Tibial nerve (tissue), 3 donors: ENCODE results near the gene CENPT.

Source experiments
- POLR2A ChIP-seq, 2 donors: fragments of 450-650 bp; IDR thresholded peaks; one replicate each; pipeline ENCODE4 v1.6.1; 2017; ENCODE audit warnings: antibody characterized with exemption in 2 of 2, mild to moderate bottlenecking in 2 of 2, moderate library complexity in 2 of 2
- TF ChIP-seq, protein P1 (sequence below), 5 experiments: fragments of 200-600 bp in 3 of 5; fragments of 450-650 bp in 2 of 5; sonication (generic) in 3 of 5; IDR thresholded peaks; one replicate each; pipeline ENCODE4 v1.5.1; 2016 to 2019; ENCODE audit warnings: antibody characterized with exemption in 5 of 5, mild to moderate bottlenecking in 3 of 5, moderate library complexity in 2 of 5

GRCh38 chr16:67841198-67841815, 6.2 kb downstream of the CENPT start:
- TF ChIP-seq, protein P1, sequence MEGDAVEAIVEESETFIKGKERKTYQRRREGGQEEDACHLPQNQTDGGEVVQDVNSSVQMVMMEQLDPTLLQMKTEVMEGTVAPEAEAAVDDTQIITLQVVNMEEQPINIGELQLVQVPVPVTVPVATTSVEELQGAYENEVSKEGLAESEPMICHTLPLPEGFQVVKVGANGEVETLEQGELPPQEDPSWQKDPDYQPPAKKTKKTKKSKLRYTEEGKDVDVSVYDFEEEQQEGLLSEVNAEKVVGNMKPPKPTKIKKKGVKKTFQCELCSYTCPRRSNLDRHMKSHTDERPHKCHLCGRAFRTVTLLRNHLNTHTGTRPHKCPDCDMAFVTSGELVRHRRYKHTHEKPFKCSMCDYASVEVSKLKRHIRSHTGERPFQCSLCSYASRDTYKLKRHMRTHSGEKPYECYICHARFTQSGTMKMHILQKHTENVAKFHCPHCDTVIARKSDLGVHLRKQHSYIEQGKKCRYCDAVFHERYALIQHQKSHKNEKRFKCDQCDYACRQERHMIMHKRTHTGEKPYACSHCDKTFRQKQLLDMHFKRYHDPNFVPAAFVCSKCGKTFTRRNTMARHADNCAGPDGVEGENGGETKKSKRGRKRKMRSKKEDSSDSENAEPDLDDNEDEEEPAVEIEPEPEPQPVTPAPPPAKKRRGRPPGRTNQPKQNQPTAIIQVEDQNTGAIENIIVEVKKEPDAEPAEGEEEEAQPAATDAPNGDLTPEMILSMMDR (IDR thresholded peaks at IDR 0.05): no peak
- no peak for TF ChIP-seq POLR2A (IDR thresholded peaks at IDR 0.05)
